ENCODE measurements around the gene EFCAB13. TPM values are rescaled to one million over a fixed set of nuclear protein-coding genes. Genes with fewer than 3 reads are reported as not detected.

The EFCAB13 gene
- total RNA-seq, 2 donors from 2014 or later: 4.3 to 8.9 TPM

DNA sequence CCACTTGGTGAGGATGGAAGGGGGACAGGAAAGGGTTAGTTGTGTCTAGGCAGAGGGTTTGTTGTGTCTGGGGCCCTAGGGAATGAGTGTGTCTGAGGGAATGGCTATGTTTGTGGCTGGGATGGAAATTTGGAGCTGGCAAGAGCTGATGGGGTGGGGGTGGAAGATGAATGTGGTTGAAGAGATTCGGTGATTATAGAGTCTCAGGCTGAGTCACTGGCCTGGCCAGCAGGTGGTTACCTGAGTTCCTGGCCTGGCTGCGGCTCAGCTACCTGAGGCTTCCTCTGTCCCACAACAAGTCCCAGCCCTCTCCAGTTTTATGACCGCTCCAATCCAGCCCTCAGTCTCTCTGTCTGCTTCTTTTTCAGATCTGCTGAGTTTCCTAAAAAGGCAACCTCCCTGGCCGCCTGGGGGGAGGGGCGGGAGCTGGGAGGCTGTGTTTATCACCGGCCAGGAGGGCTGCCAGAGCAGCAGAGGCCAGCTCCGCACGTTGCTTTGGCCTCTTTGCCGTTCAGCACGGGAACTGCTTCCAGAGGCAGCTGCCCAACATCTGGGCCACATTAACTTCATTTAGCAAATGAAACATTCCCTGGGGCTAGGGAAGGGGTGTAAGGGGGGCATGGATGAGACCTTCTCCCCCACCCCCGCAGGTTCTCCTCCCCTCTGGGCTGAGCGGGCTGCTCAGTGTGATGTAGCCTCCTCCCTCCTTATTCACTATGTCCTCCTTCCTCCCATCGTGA, 48.3 kb upstream of the EFCAB13 start:
- peak overlapping the region; percentile 24 for H3K4me3 Mint-ChIP-seq

DNA sequence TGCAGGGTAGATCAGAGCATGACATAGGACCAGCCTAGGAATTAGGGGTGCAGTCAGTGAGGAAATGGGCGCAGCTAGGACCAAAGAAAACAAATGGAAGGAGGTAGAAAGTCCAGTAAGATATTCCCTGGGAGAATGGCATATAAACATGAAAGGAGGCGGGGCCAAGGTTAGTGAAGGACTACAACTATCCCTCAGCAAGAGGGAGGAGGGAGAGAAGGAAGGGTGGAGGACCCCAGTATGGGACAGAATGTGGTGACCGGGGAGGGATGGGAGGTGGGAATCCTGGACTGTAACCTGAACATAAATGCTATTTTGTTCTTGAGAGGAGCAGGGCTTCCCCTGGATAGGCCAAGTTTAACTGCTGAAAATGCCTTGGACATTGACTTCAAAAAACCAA, 47.3 kb upstream of the EFCAB13 start:
- no peak overlapping the region for H3K4me3 ChIP-seq (ENCODE audit: low read length)
- Mint-ChIP-seq H3K27ac (no peak overlapping the region), H3K27me3 (ENCODE audit: insufficient read depth) (no peaks in the 10 kb centered on the region), H3K4me3 (no peak overlapping the region), H3K36me3 (ENCODE audit: low read depth) (no peaks in the 10 kb centered on the region), H3K4me1 (peaks cover 37% of the 10 kb centered on the region), H3K9me3 (no peaks in the 10 kb centered on the region)
- TF ChIP-seq, protein P1, sequence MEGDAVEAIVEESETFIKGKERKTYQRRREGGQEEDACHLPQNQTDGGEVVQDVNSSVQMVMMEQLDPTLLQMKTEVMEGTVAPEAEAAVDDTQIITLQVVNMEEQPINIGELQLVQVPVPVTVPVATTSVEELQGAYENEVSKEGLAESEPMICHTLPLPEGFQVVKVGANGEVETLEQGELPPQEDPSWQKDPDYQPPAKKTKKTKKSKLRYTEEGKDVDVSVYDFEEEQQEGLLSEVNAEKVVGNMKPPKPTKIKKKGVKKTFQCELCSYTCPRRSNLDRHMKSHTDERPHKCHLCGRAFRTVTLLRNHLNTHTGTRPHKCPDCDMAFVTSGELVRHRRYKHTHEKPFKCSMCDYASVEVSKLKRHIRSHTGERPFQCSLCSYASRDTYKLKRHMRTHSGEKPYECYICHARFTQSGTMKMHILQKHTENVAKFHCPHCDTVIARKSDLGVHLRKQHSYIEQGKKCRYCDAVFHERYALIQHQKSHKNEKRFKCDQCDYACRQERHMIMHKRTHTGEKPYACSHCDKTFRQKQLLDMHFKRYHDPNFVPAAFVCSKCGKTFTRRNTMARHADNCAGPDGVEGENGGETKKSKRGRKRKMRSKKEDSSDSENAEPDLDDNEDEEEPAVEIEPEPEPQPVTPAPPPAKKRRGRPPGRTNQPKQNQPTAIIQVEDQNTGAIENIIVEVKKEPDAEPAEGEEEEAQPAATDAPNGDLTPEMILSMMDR (conservative IDR thresholded peaks at IDR 0.05): no peak
- H3K9ac ChIP-seq (ENCODE audit: extremely low read depth, low read length, poor library complexity, severe bottlenecking): no peak overlapping the region
- peaks cover 9% of the 10 kb centered on the region for H3K4me1 ChIP-seq (ENCODE audit: control insufficient read depth, insufficient read depth, low read length)
- no peak for DNase-seq
- H3K36me3 ChIP-seq (ENCODE audit: control insufficient read depth, insufficient read depth, low read length): no peaks in the 10 kb centered on the region
- 89 to 93% methylated on average over 3 of the region's 3 CpGs for WGBS, 2 experiments (ENCODE audit: insufficient coverage in 1 of 2, insufficient read length in 1 of 2)
- H3K27me3 ChIP-seq (ENCODE audit: control insufficient read depth, insufficient read depth, low read length, poor library complexity, severe bottlenecking): no peaks in the 10 kb centered on the region
- H3K27ac ChIP-seq (ENCODE audit: low read depth, low read length): no peak overlapping the region
- H3K9me3 ChIP-seq (ENCODE audit: control insufficient read depth, low read length): no peaks in the 10 kb centered on the region

More for the DNA sequence above, 48.3 kb upstream of the EFCAB13 start:
- no peak overlapping the region for H3K9ac ChIP-seq (ENCODE audit: extremely low read depth, low read length, poor library complexity, severe bottlenecking)
- H3K4me1 Mint-ChIP-seq: peaks cover 37% of the 10 kb centered on the region
- no peaks in the 10 kb centered on the region for H3K9me3 ChIP-seq (ENCODE audit: control insufficient read depth, low read length)
- TF ChIP-seq, protein P1 (conservative IDR thresholded peaks at IDR 0.05): peak; percentile 60
- H3K4me1 ChIP-seq (ENCODE audit: control insufficient read depth, insufficient read depth, low read length): peaks cover 9% of the 10 kb centered on the region
- H3K27me3 ChIP-seq (ENCODE audit: control insufficient read depth, insufficient read depth, low read length, poor library complexity, severe bottlenecking): no peaks in the 10 kb centered on the region
- H3K9me3 Mint-ChIP-seq: no peaks in the 10 kb centered on the region
- H3K4me3 ChIP-seq (ENCODE audit: low read length): peak overlapping the region; percentile 10
- peak overlapping the region; percentile 90 for H3K27ac Mint-ChIP-seq
- H3K27ac ChIP-seq (ENCODE audit: low read depth, low read length): no peak overlapping the region
- WGBS, 2 experiments (ENCODE audit: insufficient coverage in 1 of 2, insufficient read length in 1 of 2): 0 to 23% methylated on average over 1 to 12 of the region's 13 CpGs
- no peaks in the 10 kb centered on the region for H3K36me3 ChIP-seq (ENCODE audit: control insufficient read depth, insufficient read depth, low read length)
- DNase-seq: peak; percentile 91
- no peaks in the 10 kb centered on the region for H3K36me3 Mint-ChIP-seq (ENCODE audit: low read depth)
- H3K27me3 Mint-ChIP-seq (ENCODE audit: insufficient read depth): no peaks in the 10 kb centered on the region

DNA sequence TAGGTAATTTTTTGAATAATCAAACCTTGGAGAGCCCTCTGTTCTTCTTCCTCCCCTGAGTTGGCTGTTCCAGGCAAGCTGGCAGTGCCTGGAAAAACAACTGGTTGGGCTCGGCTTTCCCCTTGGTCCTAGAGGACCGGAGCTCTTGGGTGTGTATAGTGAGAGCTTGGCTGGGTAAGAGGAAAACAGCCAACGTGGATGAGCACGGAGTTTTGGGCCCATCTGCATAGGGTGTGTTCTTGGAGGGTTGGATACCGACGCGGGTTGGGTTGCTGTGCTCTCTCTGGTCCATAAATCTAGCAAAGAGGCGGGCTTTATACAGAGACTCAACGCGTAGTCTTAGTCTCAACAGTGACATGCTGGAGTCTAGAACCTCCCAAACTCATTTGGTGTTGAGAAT, 46.9 kb upstream of the EFCAB13 start:
- H3K4me1 ChIP-seq (ENCODE audit: control insufficient read depth, insufficient read depth, low read length): peaks cover 9% of the 10 kb centered on the region
- Mint-ChIP-seq H3K27ac (no peak overlapping the region), H3K4me1 (peaks cover 37% of the 10 kb centered on the region), H3K27me3 (ENCODE audit: insufficient read depth) (no peaks in the 10 kb centered on the region), H3K9me3 (no peaks in the 10 kb centered on the region), H3K4me3 (no peak overlapping the region), H3K36me3 (ENCODE audit: low read depth) (no peaks in the 10 kb centered on the region)
- no peak overlapping the region for H3K27ac ChIP-seq (ENCODE audit: low read depth, low read length)
- no peak overlapping the region for H3K9ac ChIP-seq (ENCODE audit: extremely low read depth, low read length, poor library complexity, severe bottlenecking)
- 20 to 56% methylated on average over 3 to 10 of the region's 10 CpGs for WGBS, 2 experiments (ENCODE audit: insufficient coverage in 1 of 2, insufficient read length in 1 of 2)
- TF ChIP-seq, protein P1 (conservative IDR thresholded peaks at IDR 0.05): no peak
- DNase-seq: peak; percentile 86
- H3K36me3 ChIP-seq (ENCODE audit: control insufficient read depth, insufficient read depth, low read length): no peaks in the 10 kb centered on the region
- H3K27me3 ChIP-seq (ENCODE audit: control insufficient read depth, insufficient read depth, low read length, poor library complexity, severe bottlenecking): no peaks in the 10 kb centered on the region
- H3K9me3 ChIP-seq (ENCODE audit: control insufficient read depth, low read length): no peaks in the 10 kb centered on the region
- H3K4me3 ChIP-seq (ENCODE audit: low read length): no peak overlapping the region
